GM13976 (cell line): ENCODE data around the gene RABEP2.
A peak's percentile ranks its signal among the peaks of the same experiment; 100 is the strongest.
"Not testable (repeated sequence)": the region's sequence is repeated elsewhere in the genome, so short reads cannot be mapped to it uniquely, and the experiment has no call there.

Source experiments
- DNase-seq: peaks from one replicate; pipeline ENCODE4 v3.0.0; 2012; ENCODE audit warnings: low spot score
- CTCF ChIP-seq: IDR thresholded peaks from 2 replicates; pipeline ENCODE4 v1.5.1; 2012; ENCODE audit warnings: borderline replicate concordance, mild to moderate bottlenecking; ENCODE audit not compliant: insufficient read depth; ENCODE audit errors: extremely low read depth, missing control alignments, control extremely low read depth
- in situ Hi-C: fragments of 300-500 bp; cut with MboI; formaldehyde crosslinking; loops from one replicate; pipeline ENCODE4 v1.12.0; 2022; ENCODE audit warnings: low sequenced_read_pairs, mixed read lengths, inconsistent platforms; ENCODE audit not compliant: unreplicated experiment

The RABEP2 gene

DNA sequence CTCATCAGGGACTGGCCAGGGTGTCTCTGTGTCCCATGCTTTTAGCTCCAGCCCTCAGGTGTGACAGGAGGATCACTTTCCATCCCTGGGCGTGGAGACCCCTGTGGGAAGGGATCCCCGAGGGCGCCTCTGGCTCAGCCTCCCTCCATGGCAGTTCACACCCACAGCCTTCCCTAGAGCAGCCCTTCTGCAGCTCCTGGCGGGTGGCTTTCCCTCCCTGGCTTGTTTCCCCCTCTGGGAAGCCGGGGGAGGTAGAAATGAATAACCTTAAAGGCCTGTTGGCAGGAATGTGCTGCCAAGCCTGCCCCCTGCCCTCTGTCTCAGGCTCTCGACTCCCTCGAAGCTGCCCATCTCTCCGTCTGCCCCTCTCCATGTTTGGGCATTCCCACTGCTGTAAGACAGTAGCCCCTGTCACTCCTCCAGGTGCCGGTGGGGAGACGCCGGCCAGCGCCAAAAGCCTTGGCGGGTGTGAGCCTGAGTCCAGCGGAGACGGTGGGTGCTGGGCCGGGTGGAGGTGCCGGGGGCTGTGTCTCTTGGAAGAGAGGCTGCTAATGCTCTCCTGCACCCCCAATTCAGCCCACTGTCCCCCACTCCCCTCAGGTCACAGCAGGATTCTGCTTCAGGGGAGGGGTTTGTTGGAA is 48.9 kb downstream of the RABEP2 start:
- no peak for TF ChIP-seq CTCF
- in situ Hi-C loops = loop anchor here (10.0 kb wide), 1 partner anchor 69 kb away; no protein-coding TSS in a partner anchor
- DNase-seq = no peak

DNA sequence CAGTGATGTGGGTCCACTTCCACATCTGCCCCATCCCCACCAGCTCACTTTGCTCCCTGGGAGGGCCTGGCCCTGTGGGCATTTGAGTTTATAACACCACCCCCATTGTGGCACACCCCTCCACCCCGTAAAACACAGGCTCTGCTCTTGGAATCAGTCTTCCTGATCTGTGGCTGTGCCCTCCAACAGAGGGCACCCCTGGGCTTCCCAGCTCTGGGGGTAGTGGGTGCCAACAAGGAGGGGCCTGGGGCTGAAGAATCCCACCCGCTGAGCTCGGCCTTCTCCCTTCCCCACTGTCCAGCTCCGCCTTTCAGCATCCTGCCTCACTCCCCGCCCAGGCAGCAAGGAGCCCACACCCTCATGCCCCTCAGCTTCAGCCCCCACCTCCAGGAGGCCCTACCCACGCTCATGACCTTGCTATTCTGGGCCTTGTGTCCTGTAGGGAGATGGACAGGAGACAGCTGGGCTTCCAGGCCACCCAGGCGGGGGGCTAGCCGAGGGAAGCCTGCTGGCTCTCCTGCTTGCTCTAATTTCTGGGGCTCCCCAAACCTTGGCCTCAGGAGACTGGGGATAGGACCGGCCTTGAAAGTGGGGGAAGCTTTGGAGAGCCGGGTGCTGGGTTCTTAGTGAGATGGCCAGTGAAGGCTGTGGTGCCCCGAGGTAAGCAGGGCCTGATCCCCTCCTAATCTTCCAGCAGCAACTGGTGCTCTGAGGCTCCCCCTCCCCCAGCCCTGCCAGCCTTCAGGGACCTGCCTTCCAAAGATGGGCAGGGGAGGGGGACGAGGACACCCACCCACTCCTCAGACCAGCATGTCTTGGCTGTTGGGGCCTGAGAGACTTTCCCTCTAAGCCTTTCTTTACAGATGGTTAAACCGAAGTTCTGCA is 49.7 kb downstream of the RABEP2 start:
- DNase-seq = no peak
- no peak for TF ChIP-seq CTCF
- in situ Hi-C loops = loop anchor here (10.0 kb wide), 1 partner anchor 69 kb away; no protein-coding TSS in a partner anchor

- in situ Hi-C loops = loop anchor here (10.0 kb wide), 1 partner anchor 70 kb away; no protein-coding TSS in a partner anchor
- no peak for TF ChIP-seq CTCF
Measured at GRCh38 chr16:28874406-28874805, 50.6 kb downstream of the RABEP2 start.

DNA sequence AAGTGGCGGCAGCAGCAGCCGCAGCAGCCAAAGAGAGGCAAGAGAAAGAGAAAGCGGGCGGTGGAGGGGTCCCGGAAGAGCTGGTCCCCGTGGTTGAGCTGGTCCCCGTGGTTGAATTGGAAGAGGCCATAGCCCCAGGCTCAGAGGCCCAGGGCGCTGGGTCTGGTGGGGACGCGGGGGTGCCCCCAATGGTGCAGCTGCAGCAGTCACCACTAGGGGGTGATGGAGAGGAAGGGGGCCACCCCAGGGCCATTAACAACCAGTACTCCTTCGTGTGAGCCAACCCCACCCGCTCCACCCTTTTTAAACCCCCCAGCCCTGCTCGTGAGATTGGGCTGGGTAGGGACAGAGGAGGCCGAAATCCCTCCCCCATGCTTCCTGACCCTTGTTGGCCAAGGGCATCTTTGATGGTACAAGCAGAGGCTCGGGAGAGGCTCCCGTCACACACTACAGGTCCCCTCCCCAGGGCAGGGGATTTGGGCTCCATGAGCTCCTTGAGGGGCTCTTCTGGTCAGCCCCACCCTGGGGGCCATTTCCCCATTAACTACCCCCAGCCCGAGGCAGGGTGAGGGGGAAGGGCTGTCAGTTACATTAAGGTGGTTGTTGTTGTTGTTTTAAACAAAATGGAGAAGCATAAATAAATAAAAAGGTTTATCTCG is 51.4 kb downstream of the RABEP2 start:
- TF ChIP-seq CTCF = peak; percentile 66
- in situ Hi-C loops = loop anchor here (10.0 kb wide), 1 partner anchor 71 kb away; no protein-coding TSS in a partner anchor

More at GRCh38 chr16:28874406-28874805, 50.6 kb downstream of the RABEP2 start:
- DNase-seq = no peak

DNA sequence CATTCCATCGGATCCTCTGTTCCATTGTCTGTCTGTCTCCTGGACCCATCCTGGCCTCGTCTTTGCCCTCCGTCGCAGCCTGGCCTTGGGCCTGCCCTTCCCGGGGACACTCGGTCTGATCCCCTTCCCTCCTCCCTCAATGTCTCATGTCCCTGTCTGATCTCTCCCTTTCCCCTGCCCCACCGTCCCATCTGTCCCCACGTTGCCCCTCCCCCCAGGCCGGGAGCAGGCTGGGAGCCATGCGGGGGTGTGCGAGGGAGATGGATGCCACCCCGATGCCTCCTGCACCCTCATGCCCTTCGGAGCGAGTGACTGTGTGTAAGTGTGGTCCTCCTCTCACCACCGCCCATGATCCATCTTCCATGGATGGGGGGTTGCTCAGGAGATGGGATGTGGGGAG is 52.1 kb downstream of the RABEP2 start:
- no peak for DNase-seq
- TF ChIP-seq CTCF = no peak
- in situ Hi-C loops = loop anchor here (10.0 kb wide), 1 partner anchor 72 kb away; no protein-coding TSS in a partner anchor

More for the DNA sequence above, 51.4 kb downstream of the RABEP2 start:
- peak; percentile 82 for DNase-seq

DNA sequence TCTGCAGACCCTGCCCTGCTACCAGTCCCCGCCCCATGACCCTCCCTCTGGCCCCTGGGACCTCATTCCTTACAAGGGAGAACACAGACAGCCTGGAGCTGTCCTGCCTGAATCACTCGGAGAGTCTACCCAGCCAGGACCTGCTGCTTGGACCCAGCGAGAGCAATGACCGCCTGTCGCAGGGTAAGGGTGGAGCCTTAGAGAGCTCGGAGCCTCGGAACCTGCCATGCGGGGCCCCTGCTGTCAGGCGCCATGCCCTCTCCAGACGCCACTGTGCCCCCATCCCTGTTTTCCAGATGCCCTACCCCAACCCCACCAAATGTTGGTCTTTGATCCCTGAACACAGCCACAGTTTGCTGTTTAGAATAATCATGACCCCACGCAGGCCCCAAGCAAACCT is 55.8 kb downstream of the RABEP2 start:
- TF ChIP-seq CTCF = no peak
- in situ Hi-C loops = no loop called here
- DNase-seq = no peak

GRCh38 chr16:28867646-28868045 is 57.4 kb downstream of the RABEP2 start:
- in situ Hi-C loops, DNase-seq: not testable (repeated sequence)
